Keratinocyte (primary cell): Measurements from ENCODE around the gene CEMP1. TPM values are rescaled to one million over a fixed set of nuclear protein-coding genes. Genes with fewer than 3 reads are reported as not detected.

ENCODE experiments used
- DNase-seq: peaks from one replicate; pipeline ENCODE4 v3.0.0-alpha.2; 2011; ENCODE audit warnings: low read depth, missing footprints, low spot score
- FAIRE-seq: peaks from 2 replicates; lab custom pipeline; 2011; peaks lifted over from hg19 to GRCh38; lab: Jason Lieb, UNC
- H2AFZ ChIP-seq: 2 replicates; pipeline ENCODE4 v1.6.0; 2012; ENCODE audit warnings: low read length, control low read depth, inconsistent platforms; ENCODE audit not compliant: control insufficient read depth
- H3K27ac ChIP-seq: 2 replicates; pipeline ENCODE4 v1.5.1; 2011; ENCODE audit warnings: low read length; ENCODE audit not compliant: control insufficient read depth, insufficient read depth
- H3K27me3 ChIP-seq: 3 replicates; pipeline ENCODE4 v1.6.0; 2011; ENCODE audit warnings: low read length; ENCODE audit not compliant: control insufficient read depth, insufficient read depth; ENCODE audit errors: extremely low read depth
- H3K36me3 ChIP-seq, 2 experiments: 2 replicates in 1 of 2; 3 replicates in 1 of 2; pipeline ENCODE4 v1.5.1; 2011; ENCODE audit warnings: low read length in 2 of 2, mild to moderate bottlenecking in 1 of 2; ENCODE audit not compliant: control insufficient read depth in 2 of 2, insufficient read depth in 2 of 2; ENCODE audit errors: extremely low read depth in 1 of 2
- H3K4me1 ChIP-seq: 3 replicates; pipeline ENCODE4 v1.5.1; 2011; ENCODE audit warnings: low read length; ENCODE audit not compliant: control insufficient read depth, insufficient read depth; ENCODE audit errors: extremely low read depth
- H3K4me2 ChIP-seq: 3 replicates; pipeline ENCODE4 v1.6.0; 2011; ENCODE audit warnings: low read depth, low read length; ENCODE audit not compliant: control insufficient read depth, insufficient read depth; ENCODE audit errors: extremely low read depth
- H3K4me3 ChIP-seq, 3 experiments: fragments of 200-600 bp in 1 of 3; sonication (generic) in 1 of 3; 2 replicates in 2 of 3; 3 replicates in 1 of 3; pipeline ENCODE4 v1.5.1; 2011 to 2016; ENCODE audit warnings: low read length in 3 of 3, mild to moderate bottlenecking in 3 of 3, control low read depth in 2 of 3, inconsistent platforms in 1 of 3, low read depth in 1 of 3, mixed read lengths in 1 of 3, mixed run types in 1 of 3, moderate library complexity in 1 of 3; ENCODE audit not compliant: control insufficient read depth in 2 of 3, insufficient read depth in 2 of 3; ENCODE audit errors: extremely low read depth in 1 of 3
- H3K79me2 ChIP-seq: 2 replicates; pipeline ENCODE4 v1.6.0; 2012; ENCODE audit warnings: low read length; ENCODE audit not compliant: control insufficient read depth, insufficient read depth
- H3K9ac ChIP-seq: 3 replicates; pipeline ENCODE4 v1.6.0; 2011; ENCODE audit warnings: low read length; ENCODE audit not compliant: control insufficient read depth, insufficient read depth; ENCODE audit errors: extremely low read depth
- H3K9me1 ChIP-seq: 3 replicates; pipeline ENCODE4 v1.6.0; 2011; ENCODE audit warnings: low read length; ENCODE audit not compliant: control insufficient read depth, insufficient read depth; ENCODE audit errors: extremely low read depth
- H3K9me3 ChIP-seq: 2 replicates; pipeline ENCODE4 v1.5.1; 2012; ENCODE audit warnings: low read depth, low read length; ENCODE audit not compliant: control insufficient read depth
- H4K20me1 ChIP-seq: 3 replicates; pipeline ENCODE4 v1.6.0; 2011; ENCODE audit warnings: low read length; ENCODE audit not compliant: control insufficient read depth, insufficient read depth; ENCODE audit errors: extremely low read depth
- CTCF ChIP-seq, 3 experiments: IDR thresholded peaks in 1 of 3; conservative IDR thresholded peaks in 1 of 3; optimal IDR thresholded peaks in 1 of 3; 2 replicates in 2 of 3; 3 replicates in 1 of 3; pipeline versions ENCODE3 to v1.5.1; 2011; ENCODE audit warnings: low read length in 3 of 3, mild to moderate bottlenecking in 3 of 3, moderate library complexity in 2 of 3, control low read depth in 1 of 3, inconsistent platforms in 1 of 3; ENCODE audit not compliant: insufficient read depth in 2 of 3; ENCODE audit errors: extremely low read depth in 1 of 3
- EZH2 ChIP-seq: IDR thresholded peaks from one replicate; pipeline ENCODE4 v1.6.1; 2012; ENCODE audit warnings: inconsistent platforms, mild to moderate bottlenecking, low read length, moderate library complexity
- dilution Hi-C: fragments of 300-500 bp; cut with MboI; formaldehyde crosslinking; loops from one replicate; pipeline ENCODE4 v1.7.0; 2020; ENCODE audit warnings: low sequenced_read_pairs; ENCODE audit not compliant: extremely low pct_ligation_motif_present
- polyA plus RNA-seq, 5 experiments: library from polyadenylated mRNA; depleted of rRNA in 3 of 5; stranded (reverse) in 3 of 5; stranded (forward) in 1 of 5; unstranded in 1 of 5; fragments of >200 nt; gene quantifications; 1 replicate in 1 of 5; 2 replicates in 3 of 5; 3 replicates in 1 of 5; pipeline versions ENCODE4 v1.2.1 to v1.2.3, GENCODE V29; 2011 to 2012; ENCODE audit warnings: missing spikeins in 2 of 5, low read depth in 1 of 5, low replicate concordance in 1 of 5

CEMP1 gene
- polyA plus RNA-seq, 1 donor (not counting 4 experiments of a cell fraction or from before 2014, with no cell fraction given) = not detected

- Histone ChIP-seq H3K9ac (no peak overlapping the region), H3K9me3 (no peaks in the 10 kb centered on the region), H4K20me1 (peaks cover 3% of the 10 kb centered on the region), H3K27ac (no peak overlapping the region), H3K27me3 (no peaks in the 10 kb centered on the region), H2AFZ (no peak overlapping the region), H3K9me1 (no peaks in the 10 kb centered on the region), H3K36me3 (no peaks in the 10 kb centered on the region), H3K79me2 (no peaks in the 10 kb centered on the region), H3K4me2 (no peak overlapping the region), H3K4me3 (no peak overlapping the region), H3K4me1 (no peaks in the 10 kb centered on the region)
- dilution Hi-C loops = no loop called here
- DNase-seq (no peak), FAIRE-seq (no peak)
- no peak for TF ChIP-seq CTCF (optimal IDR thresholded peaks at IDR 0.05 in 1 of 3, IDR thresholded peaks at IDR 0.05 in 1 of 3, conservative IDR thresholded peaks at IDR 0.05 in 1 of 3; ENCODE audit: extremely low read depth in 1 of 3, insufficient read depth in 2 of 3, low read length in 3 of 3)
- no peak for TF ChIP-seq EZH2
These were observed 25.5 kb downstream of the CEMP1 start for GRCh38 chr16:2505695-2506094.

GRCh38 chr16:2501946-2502895 lies 29.0 kb downstream of the CEMP1 start:
- Histone ChIP-seq H3K4me2 (no peak overlapping the region), H3K4me1 (peaks cover 11% of the 10 kb centered on the region), H3K9ac (no peak overlapping the region)

More at GRCh38 chr16:2501946-2502895, 29.0 kb downstream of the CEMP1 start:
- DNase-seq (no peak), FAIRE-seq (no peak)
- H3K27me3 ChIP-seq = no peaks in the 10 kb centered on the region
- H3K4me3 ChIP-seq = no peak overlapping the region
- dilution Hi-C loops = no loop called here
- H3K9me1 ChIP-seq = no peaks in the 10 kb centered on the region
- peaks cover 3% of the 10 kb centered on the region for H4K20me1 ChIP-seq
- H3K36me3 ChIP-seq = no peaks in the 10 kb centered on the region
- H2AFZ ChIP-seq = no peak overlapping the region
- H3K79me2 ChIP-seq = no peaks in the 10 kb centered on the region
- no peaks in the 10 kb centered on the region for H3K9me3 ChIP-seq
- H3K27ac ChIP-seq = no peak overlapping the region
- no peak for TF ChIP-seq EZH2
